Vagina (tissue), 2 donors: ENCODE measurements around the gene SOS1. TPM values are rescaled to one million over a fixed set of nuclear protein-coding genes. Genes with fewer than 3 reads are reported as not detected.
"Not testable (repeated sequence)": the region's sequence is repeated elsewhere in the genome, so short reads cannot be mapped to it uniquely, and the experiment has no call there.

Experiments
- DNase-seq, 2 donors: peaks; one replicate each; pipeline ENCODE4 v3.0.0-alpha.2; 2017; ENCODE audit errors: extremely low spot score in 2 of 2
- H3K27ac ChIP-seq: fragments of 200-600 bp; sonication (generic); one replicate; pipeline ENCODE4 v1.5.1; 2019
- H3K27me3 ChIP-seq: fragments of 200-600 bp; sonication (generic); one replicate; pipeline ENCODE4 v1.5.1; 2019
- H3K36me3 ChIP-seq, 2 donors: fragments of 200-600 bp; sonication (generic); one replicate each; pipeline ENCODE4 v1.5.1; 2017 to 2019
- H3K4me1 ChIP-seq: fragments of 200-600 bp; sonication (generic); one replicate; pipeline ENCODE4 v1.5.1; 2019
- H3K4me3 ChIP-seq, 2 donors: fragments of 200-600 bp; sonication (generic); 1 replicate in 1 of 2; 2 replicates in 1 of 2; pipeline ENCODE4 v1.5.1; 2016 to 2019
- H3K9me3 ChIP-seq: fragments of 200-600 bp; sonication (generic); one replicate; pipeline ENCODE4 v1.5.1; 2019
- CTCF ChIP-seq, 3 experiments: fragments of 450-650 bp in 2 of 3; fragments of 200-600 bp in 1 of 3; sonication (generic) in 1 of 3; IDR thresholded peaks; one replicate each; pipeline ENCODE4 v1.5.1; 2017 to 2019; ENCODE audit warnings: antibody characterized with exemption in 3 of 3, mild to moderate bottlenecking in 2 of 3, moderate library complexity in 2 of 3
- POLR2A ChIP-seq, 2 donors: fragments of 450-650 bp; IDR thresholded peaks; one replicate each; pipeline ENCODE4 v1.6.1; 2017; ENCODE audit warnings: antibody characterized with exemption in 2 of 2, mild to moderate bottlenecking in 2 of 2, moderate library complexity in 2 of 2
- POLR2AphosphoS5 ChIP-seq, 2 donors: sonication (generic); formaldehyde crosslinking; IDR thresholded peaks; one replicate each; pipeline ENCODE4 v1.9.0; 2017; ENCODE audit warnings: antibody characterized with exemption in 2 of 2, mild to moderate bottlenecking in 2 of 2, low read depth in 1 of 2; ENCODE audit not compliant: insufficient read depth in 1 of 2
- intact Hi-C: fragments of 100-400 bp; cut with DNase I; formaldehyde crosslinking; loops from one replicate; pipeline ENCODE4 v1.15.1; 2023
- total RNA-seq: library from RNA; depleted of rRNA; stranded (reverse); fragments of >200 nt; gene quantifications from one replicate; pipeline ENCODE4 v1.2.3, GENCODE V29; 2016

Gene SOS1
- total RNA-seq, 1 donor from 2014 or later, result 20.1 TPM

- intact Hi-C loops, result no loop called here
- Histone ChIP-seq H3K27ac (no peak overlapping the region), H3K4me1 (no peaks in the 10 kb centered on the region), H3K4me3 (no peak overlapping the region), H3K36me3 (no peaks in the 10 kb centered on the region), H3K9me3 (no peaks in the 10 kb centered on the region), H3K27me3 (no peaks in the 10 kb centered on the region)
- TF ChIP-seq POLR2A (IDR thresholded peaks at IDR 0.05), result no peak
- no peak for TF ChIP-seq POLR2AphosphoS5 (IDR thresholded peaks at IDR 0.05; ENCODE audit: insufficient read depth in 1 of 2, low read depth in 1 of 2)
- TF ChIP-seq CTCF (IDR thresholded peaks at IDR 0.05), result no peak
- no peak for DNase-seq
Measured at GRCh38 chr2:39138837-39139211, 18.0 kb upstream of the SOS1 start.

- H3K9me3 ChIP-seq, intact Hi-C loops, DNase-seq: not testable (repeated sequence)
Measured at GRCh38 chr2:39138187-39138836, 17.5 kb upstream of the SOS1 start.

GRCh38 chr2:39136799-39137198, 15.9 kb upstream of the SOS1 start:
- intact Hi-C loops, result no loop called here
- H3K4me3 ChIP-seq, result no peak overlapping the region
- H3K27me3 ChIP-seq, result no peaks in the 10 kb centered on the region
- H3K9me3 ChIP-seq, result no peaks in the 10 kb centered on the region
- TF ChIP-seq CTCF (IDR thresholded peaks at IDR 0.05), result no peak
- TF ChIP-seq POLR2AphosphoS5 (IDR thresholded peaks at IDR 0.05; ENCODE audit: insufficient read depth in 1 of 2, low read depth in 1 of 2), result no peak
- no peak for TF ChIP-seq POLR2A (IDR thresholded peaks at IDR 0.05)
- no peaks in the 10 kb centered on the region for H3K4me1 ChIP-seq
- H3K36me3 ChIP-seq, result no peaks in the 10 kb centered on the region
- no peak overlapping the region for H3K27ac ChIP-seq
- no peak for DNase-seq

More at GRCh38 chr2:39138187-39138836, 17.5 kb upstream of the SOS1 start:
- not testable (repeated sequence) for H3K4me1 ChIP-seq, H3K27ac ChIP-seq, H3K27me3 ChIP-seq, H3K4me3 ChIP-seq, H3K36me3 ChIP-seq

DNA sequence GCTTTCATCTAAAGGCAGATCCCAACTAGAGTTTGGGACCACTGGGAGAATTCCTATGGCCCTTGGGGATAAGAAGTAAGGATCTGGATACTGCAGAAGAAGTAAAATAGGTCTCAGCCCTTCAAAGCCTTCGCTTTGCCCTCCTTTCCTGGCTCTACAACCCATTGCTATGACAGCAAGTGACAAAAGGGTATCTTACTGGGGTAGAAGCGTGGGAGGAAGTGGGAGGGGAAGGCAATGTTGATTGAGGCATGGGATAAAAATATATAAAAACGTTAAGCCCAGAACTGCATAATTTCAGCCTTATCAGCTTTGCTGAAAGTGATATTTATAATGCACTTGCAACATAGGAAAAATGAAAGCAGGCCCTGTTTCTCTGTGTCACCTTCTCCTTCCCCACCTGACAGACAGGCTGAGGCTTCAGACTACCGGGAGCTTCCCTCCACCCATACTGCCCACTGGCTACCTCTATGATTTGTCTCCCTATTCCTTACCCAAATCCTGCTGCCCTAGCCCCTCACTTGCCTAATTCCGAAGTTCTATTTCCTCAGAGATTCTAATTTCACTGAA, 14.9 kb upstream of the SOS1 start:
- H3K4me3 ChIP-seq, result no peak overlapping the region
- no peak overlapping the region for H3K27ac ChIP-seq
- intact Hi-C loops, result no loop called here
- no peaks in the 10 kb centered on the region for H3K9me3 ChIP-seq
- H3K36me3 ChIP-seq, result no peaks in the 10 kb centered on the region
- H3K4me1 ChIP-seq, result no peaks in the 10 kb centered on the region
- H3K27me3 ChIP-seq, result no peaks in the 10 kb centered on the region
- DNase-seq, result no peak
- no peak for TF ChIP-seq POLR2AphosphoS5 (IDR thresholded peaks at IDR 0.05; ENCODE audit: insufficient read depth in 1 of 2, low read depth in 1 of 2)
- no peak for TF ChIP-seq POLR2A (IDR thresholded peaks at IDR 0.05)
- no peak for TF ChIP-seq CTCF (IDR thresholded peaks at IDR 0.05)

- intact Hi-C loops, result no loop called here
- no peaks in the 10 kb centered on the region for H3K27me3 ChIP-seq
- no peaks in the 10 kb centered on the region for H3K9me3 ChIP-seq
- no peak overlapping the region for H3K4me3 ChIP-seq
- no peaks in the 10 kb centered on the region for H3K4me1 ChIP-seq
- no peaks in the 10 kb centered on the region for H3K36me3 ChIP-seq
- TF ChIP-seq POLR2AphosphoS5 (IDR thresholded peaks at IDR 0.05; ENCODE audit: insufficient read depth in 1 of 2, low read depth in 1 of 2) (no peak), CTCF (IDR thresholded peaks at IDR 0.05) (no peak), POLR2A (IDR thresholded peaks at IDR 0.05) (no peak)
- DNase-seq, result no peak
- H3K27ac ChIP-seq, result no peak overlapping the region
Measured at GRCh38 chr2:39133215-39133851, 12.5 kb upstream of the SOS1 start.
